Ascending aorta (tissue), 2 donors: ENCODE measurements around the gene YIPF3. TPM values are rescaled to one million over a fixed set of nuclear protein-coding genes. Genes with fewer than 3 reads are reported as not detected.

Experiments used
- DNase-seq, 2 donors: peaks; one replicate each; pipeline ENCODE4 v3.0.0-alpha.2; 2019; ENCODE audit warnings: low spot score in 2 of 2
- H3K27ac ChIP-seq, 2 donors: fragments of 200-600 bp; sonication (generic); one replicate each; pipeline ENCODE4 v1.5.1; 2016 to 2017; ENCODE audit warnings: mild to moderate bottlenecking in 1 of 2
- H3K27me3 ChIP-seq: fragments of 200-600 bp; sonication (generic); one replicate; pipeline ENCODE4 v1.5.1; 2017
- H3K36me3 ChIP-seq, 2 donors: fragments of 200-600 bp; sonication (generic); one replicate each; pipeline ENCODE4 v1.5.1; 2016
- H3K4me1 ChIP-seq, 2 donors: fragments of 200-600 bp; sonication (generic); one replicate each; pipeline ENCODE4 v1.5.1; 2016 to 2017; ENCODE audit warnings: mild to moderate bottlenecking in 1 of 2
- H3K4me3 ChIP-seq, 2 donors: fragments of 200-600 bp; sonication (generic); one replicate each; pipeline ENCODE4 v1.5.1; 2016 to 2017; ENCODE audit warnings: mild to moderate bottlenecking in 1 of 2
- H3K9me3 ChIP-seq, 2 donors: fragments of 200-600 bp; sonication (generic); one replicate each; pipeline ENCODE4 v1.5.1; 2016
- CTCF ChIP-seq, 3 experiments: fragments of 200-600 bp in 2 of 3; fragments of 450-650 bp in 1 of 3; sonication (generic) in 2 of 3; IDR thresholded peaks; one replicate each; pipeline ENCODE4 v1.5.1; 2016 to 2019; ENCODE audit warnings: antibody characterized with exemption in 3 of 3, mild to moderate bottlenecking in 1 of 3, moderate library complexity in 1 of 3
- intact Hi-C: fragments of 100-400 bp; cut with DNase I; formaldehyde crosslinking; loops from one replicate; pipeline ENCODE4 v1.15.1; 2023
- total RNA-seq: library from RNA; depleted of rRNA; stranded (reverse); fragments of >200 nt; gene quantifications from one replicate; pipeline ENCODE4 v1.1.0, GENCODE V29; 2016

YIPF3 gene
- total RNA-seq, 1 donor from 2014 or later = 71.4 TPM

- H3K4me1 ChIP-seq = peaks cover 7 to 30% of the 10 kb centered on the region in 2 donors
- H3K4me3 ChIP-seq = no peak overlapping the region
- peaks cover 4 to 12% of the 10 kb centered on the region in 2 donors for H3K36me3 ChIP-seq
- no peaks in the 10 kb centered on the region for H3K9me3 ChIP-seq
- TF ChIP-seq CTCF (IDR thresholded peaks at IDR 0.05) = no peak
- H3K27ac ChIP-seq = no peak overlapping the region
- no peaks in the 10 kb centered on the region for H3K27me3 ChIP-seq
- intact Hi-C loops = no loop called here
- DNase-seq = no peak
These were observed 22.9 kb downstream of the YIPF3 start for GRCh38 chr6:43493833-43494232.

- no peaks in the 10 kb centered on the region for H3K9me3 ChIP-seq
- H3K27me3 ChIP-seq = no peaks in the 10 kb centered on the region
- intact Hi-C loops = no loop called here
- no peak overlapping the region for H3K27ac ChIP-seq
- no peak overlapping the region for H3K4me3 ChIP-seq
- DNase-seq = no peak
- peaks cover 0 to 6% of the 10 kb centered on the region in 2 donors for H3K36me3 ChIP-seq
- H3K4me1 ChIP-seq = peaks cover 7 to 30% of the 10 kb centered on the region in 2 donors
- TF ChIP-seq CTCF (IDR thresholded peaks at IDR 0.05) = no peak
These were observed 23.5 kb downstream of the YIPF3 start for GRCh38 chr6:43493230-43493629.

GRCh38 chr6:43492673-43493072 is 24.1 kb downstream of the YIPF3 start:
- no peak for DNase-seq
- H3K36me3 ChIP-seq = peaks cover 0 to under 1% of the 10 kb centered on the region in 2 donors
- no peaks in the 10 kb centered on the region for H3K27me3 ChIP-seq
- intact Hi-C loops = no loop called here
- H3K27ac ChIP-seq = peak overlapping the region in 1 of 2 donors; percentile 20
- TF ChIP-seq CTCF (IDR thresholded peaks at IDR 0.05) = no peak
- peaks cover 7 to 28% of the 10 kb centered on the region in 2 donors for H3K4me1 ChIP-seq
- H3K4me3 ChIP-seq = no peak overlapping the region
- no peaks in the 10 kb centered on the region for H3K9me3 ChIP-seq

- peak overlapping the region in 1 of 2 donors; percentile 20 for H3K27ac ChIP-seq
- TF ChIP-seq CTCF (IDR thresholded peaks at IDR 0.05) = no peak
- no peaks in the 10 kb centered on the region for H3K9me3 ChIP-seq
- H3K27me3 ChIP-seq = no peaks in the 10 kb centered on the region
- intact Hi-C loops = no loop called here
- H3K36me3 ChIP-seq = no peaks in the 10 kb centered on the region
- H3K4me1 ChIP-seq = peaks cover 7 to 24% of the 10 kb centered on the region in 2 donors
- no peak overlapping the region for H3K4me3 ChIP-seq
- peak in 1 of 2 donors; percentile 77 for DNase-seq
These were observed 24.7 kb downstream of the YIPF3 start for GRCh38 chr6:43491750-43492661.

- TF ChIP-seq CTCF (IDR thresholded peaks at IDR 0.05) = no peak
- H3K4me3 ChIP-seq = no peak overlapping the region
- H3K27ac ChIP-seq = no peak overlapping the region
- no peaks in the 10 kb centered on the region for H3K9me3 ChIP-seq
- intact Hi-C loops = no loop called here
- no peaks in the 10 kb centered on the region for H3K27me3 ChIP-seq
- no peak for DNase-seq
- peaks cover 0 to 3% of the 10 kb centered on the region in 2 donors for H3K36me3 ChIP-seq
- peaks cover 0 to 11% of the 10 kb centered on the region in 2 donors for H3K4me1 ChIP-seq
These were observed 26.2 kb downstream of the YIPF3 start for GRCh38 chr6:43490523-43490939.
